Upper lobe of left lung (tissue), 6 donors: ENCODE results near the gene EN2. TPM values are rescaled to one million over a fixed set of nuclear protein-coding genes. Genes with fewer than 3 reads are reported as not detected.

Experiments
- ATAC-seq, 2 donors: fragments of 200-7000 bp; cut with Tn5 transposase; one replicate each; pipeline ENCODE4 v1.9.1; 2022; ENCODE audit warnings: mild to moderate bottlenecking in 2 of 2, moderate library complexity in 2 of 2; ENCODE audit not compliant: low FRiP score in 2 of 2
- DNase-seq, 2 donors: peaks; one replicate each; pipeline ENCODE4 v3.0.0-alpha.2; 2019 to 2020
- H3K27ac ChIP-seq, 4 donors: fragments of 200-600 bp; sonication (generic); one replicate each; pipeline ENCODE4 v1.5.1; 2016 to 2019
- H3K27me3 ChIP-seq, 4 donors: fragments of 200-600 bp; sonication (generic); one replicate each; pipeline ENCODE4 v1.5.1; 2017 to 2019
- H3K36me3 ChIP-seq, 4 donors: fragments of 200-600 bp; sonication (generic); one replicate each; pipeline ENCODE4 v1.5.1; 2016 to 2019
- H3K4me1 ChIP-seq, 4 donors: fragments of 200-600 bp; sonication (generic); one replicate each; pipeline ENCODE4 v1.5.1; 2018 to 2019
- H3K4me3 ChIP-seq, 4 donors: fragments of 200-600 bp; sonication (generic); one replicate each; pipeline ENCODE4 v1.5.1; 2017 to 2019; ENCODE audit warnings: mild to moderate bottlenecking in 2 of 4, moderate library complexity in 1 of 4
- H3K9me3 ChIP-seq, 4 donors: fragments of 200-600 bp; sonication (generic); one replicate each; pipeline ENCODE4 v1.5.1; 2018 to 2019
- EP300 ChIP-seq, 4 donors: sonication (generic); formaldehyde crosslinking; IDR thresholded peaks; one replicate each; pipeline ENCODE4 v1.5.1; 2017; ENCODE audit warnings: antibody characterized with exemption in 4 of 4, control low read depth in 2 of 4
- POLR2A ChIP-seq, 4 donors: fragments of 450-650 bp; IDR thresholded peaks; one replicate each; pipeline ENCODE4 v1.5.1; 2016 to 2017; ENCODE audit warnings: antibody characterized with exemption in 4 of 4, mild to moderate bottlenecking in 2 of 4
- POLR2AphosphoS5 ChIP-seq, 2 donors: sonication (generic); formaldehyde crosslinking; IDR thresholded peaks; one replicate each; pipeline ENCODE4 v1.5.1; 2017; ENCODE audit warnings: antibody characterized with exemption in 2 of 2
- WGBS, 2 donors: methylation state at CpG; one replicate each; pipeline ENCODE4 v1.1.5; 2017 to 2018; 5-methylcytosine and 5-hydroxymethylcytosine counted together
- total RNA-seq, 6 donors: library from RNA; depleted of rRNA in 4 of 6; stranded (reverse); fragments of >200 nt in 4 of 6; gene quantifications; one replicate each; pipeline versions ENCODE4 v1.1.0 to v1.2.1, GENCODE V29; 2016 to 2021
- TF ChIP-seq, protein P1 (sequence below), 6 experiments: fragments of 450-650 bp in 4 of 6; fragments of 200-600 bp in 2 of 6; sonication (generic) in 2 of 6; IDR thresholded peaks; one replicate each; pipeline ENCODE4 v1.5.1; 2016 to 2019; ENCODE audit warnings: antibody characterized with exemption in 6 of 6
- donor health status: DM: no; HTN: no; CAD: no; lungs with moderate emphysema.
- donor health status: DM: no; HTN: yes; CAD: no; lungs with severe emphysema.

EN2 gene
- total RNA-seq, 6 donors from 2014 or later: not detected

DNA sequence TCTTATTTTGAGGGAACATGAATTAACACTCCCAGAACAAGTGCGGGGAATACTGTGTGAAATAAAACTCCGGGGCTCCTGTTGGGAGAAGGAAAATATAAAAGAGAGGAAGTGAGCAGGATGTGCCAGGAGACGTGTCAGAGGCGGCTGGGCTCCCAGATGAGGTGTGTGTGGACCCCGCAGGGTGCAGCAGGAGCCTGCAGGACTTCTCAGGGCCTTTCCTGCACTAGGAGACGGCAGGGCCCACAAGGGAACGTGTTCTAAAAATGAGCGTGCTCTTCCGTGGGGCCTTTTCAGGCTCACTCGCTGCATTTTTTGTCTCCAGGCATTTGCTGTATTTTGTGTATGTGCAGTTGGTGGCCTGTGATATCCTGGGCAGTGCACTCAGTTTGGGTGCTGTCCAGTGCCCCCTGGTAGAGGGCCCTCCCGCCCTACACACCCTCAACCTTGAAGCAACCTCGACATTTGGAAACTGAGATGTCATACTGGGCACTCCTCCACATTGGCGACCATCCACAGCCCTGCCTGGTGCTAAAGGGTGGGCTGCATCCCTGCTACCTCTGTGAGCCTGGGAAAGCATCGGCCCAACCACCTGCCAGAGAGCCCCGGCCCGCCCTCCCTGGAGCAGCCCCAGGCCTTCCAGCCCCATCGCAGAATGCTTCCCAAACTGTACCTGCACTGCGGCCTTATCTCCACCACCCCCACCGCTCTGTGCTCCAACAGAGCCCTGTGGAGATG is 35.2 kb upstream of the EN2 start:
- DNase-seq (no peak), ATAC-seq (no peak)
- TF ChIP-seq POLR2A (IDR thresholded peaks at IDR 0.05) (no peak), EP300 (IDR thresholded peaks at IDR 0.05) (no peak), POLR2AphosphoS5 (IDR thresholded peaks at IDR 0.05) (no peak)
- TF ChIP-seq, protein P1, sequence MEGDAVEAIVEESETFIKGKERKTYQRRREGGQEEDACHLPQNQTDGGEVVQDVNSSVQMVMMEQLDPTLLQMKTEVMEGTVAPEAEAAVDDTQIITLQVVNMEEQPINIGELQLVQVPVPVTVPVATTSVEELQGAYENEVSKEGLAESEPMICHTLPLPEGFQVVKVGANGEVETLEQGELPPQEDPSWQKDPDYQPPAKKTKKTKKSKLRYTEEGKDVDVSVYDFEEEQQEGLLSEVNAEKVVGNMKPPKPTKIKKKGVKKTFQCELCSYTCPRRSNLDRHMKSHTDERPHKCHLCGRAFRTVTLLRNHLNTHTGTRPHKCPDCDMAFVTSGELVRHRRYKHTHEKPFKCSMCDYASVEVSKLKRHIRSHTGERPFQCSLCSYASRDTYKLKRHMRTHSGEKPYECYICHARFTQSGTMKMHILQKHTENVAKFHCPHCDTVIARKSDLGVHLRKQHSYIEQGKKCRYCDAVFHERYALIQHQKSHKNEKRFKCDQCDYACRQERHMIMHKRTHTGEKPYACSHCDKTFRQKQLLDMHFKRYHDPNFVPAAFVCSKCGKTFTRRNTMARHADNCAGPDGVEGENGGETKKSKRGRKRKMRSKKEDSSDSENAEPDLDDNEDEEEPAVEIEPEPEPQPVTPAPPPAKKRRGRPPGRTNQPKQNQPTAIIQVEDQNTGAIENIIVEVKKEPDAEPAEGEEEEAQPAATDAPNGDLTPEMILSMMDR (IDR thresholded peaks at IDR 0.05): no peak
- Histone ChIP-seq H3K27ac (no peak overlapping the region), H3K36me3 (no peaks in the 10 kb centered on the region), H3K9me3 (no peaks in the 10 kb centered on the region), H3K27me3 (no peaks in the 10 kb centered on the region), H3K4me1 (no peaks in the 10 kb centered on the region), H3K4me3 (no peak overlapping the region)
- WGBS, 2 donors: 74 to 77% methylated on average over 12 to 19 of the region's 19 CpGs

DNA sequence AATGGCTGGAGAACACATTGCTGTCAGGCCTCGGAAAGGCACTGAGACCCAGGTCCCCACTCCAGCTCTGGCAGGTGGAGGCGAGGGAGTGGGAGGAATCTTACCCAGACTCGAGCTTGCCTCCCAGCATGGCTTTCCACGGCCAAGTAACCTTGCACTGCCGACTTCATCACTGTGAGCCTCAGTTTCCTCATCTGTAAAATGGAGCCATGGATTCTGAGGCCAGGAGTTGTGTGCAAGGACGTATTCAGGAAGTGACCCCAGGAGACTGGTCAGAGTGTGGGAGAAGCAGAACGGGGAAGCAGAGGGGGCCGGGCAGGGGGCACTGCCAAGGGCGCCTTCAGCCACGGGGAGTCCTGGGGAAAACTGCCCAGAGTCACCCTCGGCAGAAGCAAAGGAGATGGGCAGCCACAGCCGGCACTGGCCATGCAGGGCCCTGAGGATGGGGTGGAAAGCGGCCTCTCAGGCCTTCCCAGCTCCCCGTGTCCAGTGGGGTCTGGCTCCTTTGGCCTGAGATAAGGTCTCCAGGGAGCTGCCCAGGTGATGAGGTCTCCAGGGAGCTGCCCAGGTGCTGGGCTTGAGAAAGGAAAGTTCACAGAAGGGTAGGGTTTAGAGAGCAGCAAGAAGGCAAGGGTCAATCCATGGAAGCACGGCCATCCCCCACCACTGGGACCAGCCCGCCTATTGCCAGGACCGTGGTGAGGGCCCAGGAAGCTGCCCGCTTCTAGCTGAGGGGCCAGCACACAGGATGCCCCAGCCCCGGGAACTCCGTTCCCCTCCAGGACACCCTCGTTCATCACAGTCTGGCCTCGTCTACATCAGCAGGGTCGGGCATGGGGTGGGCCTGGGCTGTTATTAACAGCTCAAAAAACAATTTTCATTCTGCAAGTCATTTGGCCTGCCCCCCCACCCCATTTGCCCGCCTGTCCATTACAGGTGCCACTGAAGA is 34.3 kb upstream of the EN2 start:
- 78 to 82% methylated on average over 20 to 24 of the region's 24 CpGs for WGBS, 2 donors

DNA sequence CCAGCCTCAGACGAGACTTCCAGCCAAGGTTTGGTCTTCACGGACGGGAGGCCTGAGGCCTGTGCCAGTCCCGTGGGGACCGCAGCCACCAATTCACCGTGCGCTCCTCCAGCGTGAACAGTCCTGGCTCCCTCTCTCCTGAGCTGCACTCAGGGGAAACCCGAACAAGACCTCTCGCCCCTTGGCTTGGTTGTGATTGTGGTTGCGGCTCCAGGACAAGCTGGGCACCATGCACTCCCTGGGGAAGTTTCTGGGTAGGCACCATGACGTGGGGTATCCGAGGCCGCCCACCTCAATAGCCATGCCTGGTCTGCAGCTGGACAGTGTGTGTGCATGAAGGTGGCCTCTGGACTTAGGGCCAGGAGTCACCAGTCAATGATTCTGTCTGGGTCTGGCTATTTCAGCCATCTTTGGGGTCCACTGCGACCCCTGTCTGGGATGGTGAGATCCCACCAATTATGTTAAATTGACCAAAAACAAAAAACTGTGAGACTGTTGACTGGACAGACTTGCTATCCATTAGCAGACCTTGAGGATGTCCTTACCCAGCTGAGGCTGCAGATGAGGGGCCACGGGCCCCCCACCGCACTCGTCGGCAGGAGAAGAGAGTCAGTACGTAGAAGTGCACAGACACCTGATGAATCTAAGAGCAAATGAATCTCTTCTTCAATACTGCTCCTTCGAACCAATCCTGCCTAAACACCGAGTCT is 33.5 kb upstream of the EN2 start:
- Histone ChIP-seq H3K4me3 (no peak overlapping the region), H3K27ac (no peak overlapping the region), H3K9me3 (no peaks in the 10 kb centered on the region), H3K4me1 (no peaks in the 10 kb centered on the region), H3K36me3 (no peaks in the 10 kb centered on the region), H3K27me3 (no peaks in the 10 kb centered on the region)
- WGBS, 2 donors: 83 to 84% methylated on average over 7 to 22 of the region's 22 CpGs
- ATAC-seq (no peak), DNase-seq (peak in 1 of 2 donors; percentile 54)
- TF ChIP-seq, protein P1 (IDR thresholded peaks at IDR 0.05): no peak
- no peak for TF ChIP-seq EP300 (IDR thresholded peaks at IDR 0.05)
- no peak for TF ChIP-seq POLR2AphosphoS5 (IDR thresholded peaks at IDR 0.05)
- TF ChIP-seq POLR2A (IDR thresholded peaks at IDR 0.05): no peak

More for the DNA sequence above, 34.3 kb upstream of the EN2 start:
- Histone ChIP-seq H3K4me3 (no peak overlapping the region), H3K9me3 (no peaks in the 10 kb centered on the region), H3K27ac (no peak overlapping the region), H3K36me3 (no peaks in the 10 kb centered on the region), H3K27me3 (no peaks in the 10 kb centered on the region), H3K4me1 (no peaks in the 10 kb centered on the region)
- ATAC-seq (no peak), DNase-seq (peak in 1 of 2 donors; percentile 59)
- TF ChIP-seq EP300 (IDR thresholded peaks at IDR 0.05) (no peak), POLR2AphosphoS5 (IDR thresholded peaks at IDR 0.05) (no peak), POLR2A (IDR thresholded peaks at IDR 0.05) (no peak)
- TF ChIP-seq, protein P1 (IDR thresholded peaks at IDR 0.05): no peak

DNA sequence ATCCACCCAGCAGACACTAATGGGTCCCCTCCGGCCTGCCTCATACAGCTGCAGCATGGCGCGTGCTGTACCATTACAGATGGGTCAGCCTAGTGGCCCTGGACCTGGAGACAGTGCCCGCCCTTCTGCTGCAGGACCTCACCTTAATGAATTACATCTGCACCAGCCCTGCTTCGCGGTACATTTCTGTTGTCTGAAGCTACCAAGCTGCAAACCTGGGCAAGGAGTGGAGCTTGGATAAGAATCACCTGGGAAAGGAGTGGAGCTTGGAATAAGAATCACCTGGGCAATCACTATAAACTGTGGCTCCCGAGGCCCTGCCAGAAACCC is 33.0 kb upstream of the EN2 start:
- Histone ChIP-seq H3K36me3 (no peaks in the 10 kb centered on the region), H3K4me1 (no peaks in the 10 kb centered on the region), H3K9me3 (no peaks in the 10 kb centered on the region), H3K27ac (no peak overlapping the region), H3K27me3 (no peaks in the 10 kb centered on the region), H3K4me3 (no peak overlapping the region)
- ATAC-seq (no peak), DNase-seq (no peak)
- TF ChIP-seq, protein P1 (IDR thresholded peaks at IDR 0.05): no peak
- TF ChIP-seq EP300 (IDR thresholded peaks at IDR 0.05) (no peak), POLR2A (IDR thresholded peaks at IDR 0.05) (no peak), POLR2AphosphoS5 (IDR thresholded peaks at IDR 0.05) (no peak)
- 74 to 95% methylated on average over 7 of the region's 7 CpGs for WGBS, 2 donors
